Stimulated activated CD8-positive, alpha-beta memory T cell treated with anti-CD3 and anti-CD28 coated beads, Interleukin-7, amount 100 ng/mL, for 24 hours (primary cell): ENCODE measurements around the gene RTL1.

Experiments used
- DNase-seq: peaks from one replicate; pipeline ENCODE4 v3.0.0-alpha.2; 2020; ENCODE audit warnings: low read depth

Gene RTL1

GRCh38 chr14:100881211-100882025, 22.1 kb downstream of the RTL1 start:
- DNase-seq = no peak

DNA sequence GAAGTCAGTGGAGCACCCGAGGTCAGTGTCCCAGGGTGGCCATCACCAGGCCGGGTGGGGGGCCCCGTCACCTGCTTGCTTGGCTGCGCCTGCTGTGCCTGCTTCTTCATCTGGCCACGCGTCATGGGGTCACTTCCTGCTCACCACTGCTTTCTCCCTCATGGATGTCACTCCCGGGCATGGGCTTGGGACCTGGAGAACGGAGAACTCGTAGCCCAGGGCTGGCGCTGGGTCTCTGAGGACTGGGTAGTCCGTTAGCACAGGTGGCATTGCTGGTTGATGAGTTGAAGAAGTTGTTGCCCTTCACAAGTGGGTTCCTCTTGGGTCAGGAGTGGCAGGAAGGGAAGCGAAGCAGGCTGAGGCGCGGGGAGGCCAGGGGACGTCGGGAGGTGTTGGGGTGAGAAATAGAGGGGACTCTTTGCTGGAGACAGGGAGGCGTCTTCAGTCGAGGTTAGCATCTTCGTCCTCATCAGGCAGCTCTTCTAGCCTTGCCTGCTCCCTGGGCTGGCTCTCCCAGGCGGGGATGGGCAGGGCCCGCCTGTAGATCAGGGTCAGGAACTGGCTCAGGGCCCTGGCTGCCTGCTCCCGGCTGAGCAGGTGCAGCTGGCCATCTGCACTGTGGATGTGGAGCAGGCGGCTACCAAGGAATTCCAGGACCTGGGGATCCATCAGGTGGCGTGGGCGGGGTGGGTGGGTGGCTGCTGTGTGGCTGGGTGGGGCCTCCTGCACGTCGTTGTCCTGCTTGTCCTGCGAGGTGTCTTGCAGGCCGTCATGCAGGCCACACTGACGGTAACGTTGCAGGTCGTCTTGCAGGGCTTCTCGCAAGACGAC, 23.0 kb downstream of the RTL1 start:
- DNase-seq = no peak

GRCh38 chr14:100879782-100880181, 23.7 kb downstream of the RTL1 start:
- DNase-seq = no peak

- no peak for DNase-seq
Observed at GRCh38 chr14:100879194-100879593, 24.3 kb downstream of the RTL1 start.

GRCh38 chr14:100878271-100879146, 25.0 kb downstream of the RTL1 start:
- no peak for DNase-seq

DNA sequence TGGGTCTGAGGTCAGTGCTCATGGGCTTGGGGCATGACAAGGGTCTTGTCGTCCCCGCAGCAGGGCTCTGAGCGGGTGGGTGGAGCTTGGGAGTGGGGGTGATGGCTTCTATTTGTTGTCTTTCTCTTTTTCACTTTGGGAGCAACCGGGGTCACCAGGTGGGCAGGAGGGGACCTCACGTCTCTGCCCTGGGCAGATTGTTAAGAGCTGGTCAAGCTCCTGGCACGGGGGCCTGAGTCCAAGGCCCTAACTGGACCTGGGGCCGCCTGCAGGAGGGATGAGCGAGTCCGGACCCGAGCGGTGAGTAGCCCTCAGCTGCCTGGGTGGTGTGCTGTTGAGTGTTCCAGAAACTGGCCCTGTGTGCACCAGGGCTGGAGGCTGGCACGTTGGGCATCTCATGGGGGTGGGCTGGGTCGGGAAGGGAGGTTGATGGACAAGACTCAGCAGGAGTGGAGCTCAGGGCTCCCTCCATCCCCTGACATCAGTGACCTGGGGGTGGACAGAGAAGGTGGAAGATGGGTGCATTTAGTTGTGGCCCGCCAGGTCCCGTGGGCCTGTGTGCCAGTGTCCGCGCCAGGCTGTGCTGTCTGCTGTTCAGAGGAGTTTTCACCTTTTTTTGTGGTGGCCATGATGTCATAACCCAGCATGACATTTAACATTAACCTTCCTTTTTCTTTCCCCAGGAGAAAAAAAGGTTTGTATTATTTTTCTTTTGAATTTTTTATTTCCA, 27.5 kb downstream of the RTL1 start:
- no peak for DNase-seq

DNA sequence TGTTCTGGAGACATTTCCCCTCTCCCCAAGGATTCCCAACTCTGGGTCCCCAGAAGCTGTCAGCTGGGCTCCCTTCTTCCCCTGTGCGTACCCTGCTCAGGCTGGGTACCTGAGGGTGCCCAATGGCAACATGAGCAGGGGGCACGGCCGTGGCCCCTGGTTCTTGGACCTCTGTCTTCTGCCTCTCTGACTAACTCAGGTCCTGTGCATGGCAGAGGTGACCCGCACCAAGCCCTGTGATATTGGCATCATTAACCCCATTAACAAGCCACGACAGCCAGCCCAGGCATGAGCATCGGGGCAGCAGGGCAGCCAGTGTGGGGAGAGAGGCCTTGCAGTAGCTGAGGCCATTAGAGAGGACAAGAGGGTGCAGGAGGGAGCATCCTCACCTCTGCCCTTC, 28.4 kb downstream of the RTL1 start:
- no peak for DNase-seq

- no peak for DNase-seq
Observed at GRCh38 chr14:100874411-100875091, 29.0 kb downstream of the RTL1 start.

- DNase-seq = no peak
Observed at GRCh38 chr14:100874051-100874410, 29.5 kb downstream of the RTL1 start.

DNA sequence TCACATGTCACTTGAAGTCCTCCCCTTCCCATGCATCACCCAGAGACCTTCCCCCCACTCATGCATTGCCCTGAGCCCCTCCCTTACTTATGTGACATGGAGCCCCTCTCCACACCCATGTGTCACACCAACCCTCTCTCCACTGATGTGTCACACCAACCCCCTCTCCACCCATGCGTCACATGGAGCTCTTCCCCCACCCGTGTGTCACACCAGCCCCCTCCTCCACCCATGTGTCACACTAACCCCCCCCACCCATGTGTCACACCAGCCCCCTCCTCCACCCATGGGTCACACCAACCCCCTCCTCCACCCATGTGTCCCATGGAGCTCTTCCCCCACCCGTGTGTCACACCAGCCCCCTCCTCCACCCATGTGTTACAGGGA, 30.4 kb downstream of the RTL1 start:
- no peak for DNase-seq

DNA sequence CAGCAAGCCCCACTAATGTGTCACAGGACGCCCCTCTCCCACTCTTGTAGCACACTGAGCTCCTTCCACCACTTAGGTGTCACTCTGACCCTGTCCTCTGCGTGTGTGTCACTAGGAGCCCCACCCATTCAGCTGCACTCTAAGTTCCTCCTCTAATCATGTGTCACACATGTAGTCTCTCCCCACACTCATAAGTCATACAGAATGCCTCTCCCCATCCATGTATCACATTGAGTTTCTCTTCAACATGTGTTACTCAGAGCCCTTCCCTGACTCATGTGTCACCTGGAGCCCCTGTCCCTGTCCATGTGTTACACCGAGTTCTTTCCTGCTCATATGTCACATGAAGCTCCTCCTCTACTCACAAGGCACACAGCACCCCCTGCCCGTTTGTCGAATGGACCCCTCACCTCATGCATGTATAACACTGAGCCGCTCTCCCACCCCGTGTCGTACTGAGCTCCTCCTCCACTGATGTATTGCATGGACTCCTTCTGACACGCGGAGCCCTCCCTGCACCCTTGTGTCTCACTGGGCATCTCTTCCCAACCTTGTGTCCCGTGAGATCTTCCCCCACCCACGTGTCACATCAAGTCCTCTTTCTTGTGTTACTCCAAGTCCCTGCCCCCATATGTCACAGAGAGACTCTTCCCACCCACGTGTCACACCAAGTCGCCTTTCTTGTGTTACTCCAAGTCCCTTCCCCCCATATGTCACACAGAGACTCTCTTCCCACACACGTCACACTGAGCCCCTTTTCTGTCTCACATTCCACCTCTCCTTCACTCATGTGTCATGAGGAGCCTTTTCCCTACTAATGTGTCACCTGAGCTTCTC, 31.0 kb downstream of the RTL1 start:
- no peak for DNase-seq

DNA sequence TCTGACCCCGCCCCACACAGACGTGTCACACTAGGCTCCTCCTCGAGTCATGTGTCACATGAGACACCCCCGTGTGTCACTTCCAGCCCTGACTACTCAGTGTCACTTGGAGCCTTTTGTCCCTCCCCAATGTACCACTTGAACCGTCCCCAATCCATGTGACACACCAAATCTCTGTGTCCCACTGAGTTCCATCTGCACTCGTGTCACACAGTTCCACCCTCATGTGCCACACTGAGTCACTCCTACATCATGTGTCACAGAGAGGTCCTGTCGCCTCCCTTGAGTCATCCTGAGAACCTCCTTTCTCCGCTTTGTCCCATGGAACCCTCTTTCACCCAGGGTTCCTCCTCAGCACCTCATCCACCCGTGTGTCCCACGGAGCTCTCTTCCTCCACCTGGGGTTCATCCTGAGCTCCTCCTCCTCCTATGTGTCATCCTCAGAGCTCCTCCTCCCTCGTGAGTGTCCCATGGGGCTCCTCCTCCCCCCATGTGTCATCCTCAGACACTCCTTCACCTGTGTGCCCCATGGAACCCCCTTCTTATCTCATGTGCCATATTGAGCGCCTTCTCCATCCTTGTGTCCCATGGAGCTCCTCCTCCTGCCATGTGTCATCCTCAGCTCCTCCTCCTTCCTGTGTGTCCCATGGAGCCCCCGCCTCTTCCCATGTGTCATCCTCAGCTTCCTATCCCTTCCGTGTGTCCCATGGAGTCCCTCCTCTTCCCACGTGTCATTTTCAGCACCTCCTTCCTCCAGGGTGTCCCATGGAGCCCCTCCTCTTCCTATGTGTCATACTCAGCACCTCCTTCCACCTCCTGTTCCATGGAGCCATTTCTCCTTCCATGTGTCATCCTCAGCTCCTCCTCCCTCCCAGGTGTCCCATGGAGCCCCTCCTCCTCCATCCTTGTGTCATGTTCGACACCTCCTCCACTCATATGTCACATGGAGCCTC, 32.0 kb downstream of the RTL1 start:
- DNase-seq = no peak

GRCh38 chr14:100868621-100869370, 34.7 kb downstream of the RTL1 start:
- no peak for DNase-seq

- DNase-seq = no peak
Observed at GRCh38 chr14:100867631-100868315, 35.7 kb downstream of the RTL1 start.

GRCh38 chr14:100866666-100867630, 36.6 kb downstream of the RTL1 start:
- DNase-seq = no peak
